Activated CD8-positive, alpha-beta T cell treated with anti-CD3 and anti-CD28 coated beads for 36 hours (primary cell): ENCODE results near the gene RIIAD1. TPM values are rescaled to one million over a fixed set of nuclear protein-coding genes. Genes with fewer than 3 reads are reported as not detected.

Experiments used
- ATAC-seq: fragments of 200-7000 bp; cut with Tn5 transposase; one replicate; pipeline ENCODE4 v1.10.0; 2021; ENCODE audit warnings: mild to moderate bottlenecking, moderate library complexity
- CTCF ChIA-PET: fragments of 350-600 bp; sonication (Branson Sonifier 250); formaldehyde crosslinking; loops from one replicate; lab custom pipeline; 2021; ENCODE audit warnings: antibody characterized with exemption; lab: Charles Lee
- POLR2A ChIA-PET: fragments of 350-600 bp; sonication (Branson Sonifier 250); formaldehyde crosslinking; loops from one replicate; lab custom pipeline; 2021; ENCODE audit warnings: antibody characterized with exemption; lab: Charles Lee
- DNase-seq: peaks from one replicate; pipeline ENCODE4 v3.0.0-alpha.2; 2020
- H3K27ac Mint-ChIP-seq: one replicate; pipeline ENCODE4 v1.8.0; 2021; ENCODE audit warnings: mild to moderate bottlenecking, mixed read lengths
- H3K27me3 Mint-ChIP-seq: one replicate; pipeline ENCODE4 v1.8.0; 2021; ENCODE audit warnings: mixed read lengths
- H3K36me3 Mint-ChIP-seq: one replicate; pipeline ENCODE4 v1.8.0; 2021; ENCODE audit warnings: low read depth, mixed read lengths
- H3K4me1 Mint-ChIP-seq: one replicate; pipeline ENCODE4 v1.8.0; 2021; ENCODE audit warnings: low read depth, mixed read lengths
- H3K4me3 Mint-ChIP-seq: one replicate; pipeline ENCODE4 v1.8.0; 2021; ENCODE audit warnings: mild to moderate bottlenecking, moderate library complexity, mixed read lengths
- H3K9me3 Mint-ChIP-seq: one replicate; pipeline ENCODE4 v1.8.0; 2021; ENCODE audit warnings: mixed read lengths
- intact Hi-C: fragments of 100-400 bp; cut with micrococcal nuclease; formaldehyde crosslinking; loops from one replicate; pipeline ENCODE4 v1.10.0; 2022
- total RNA-seq, 2 experiments: library from RNA; stranded (reverse); gene quantifications; one replicate each; pipeline ENCODE4 v1.2.3, GENCODE V29; 2021
- TF ChIP-seq, protein P1 (sequence below): fragments of 200-600 bp; IDR thresholded peaks from one replicate; pipeline ENCODE4 v1.8.0; 2022; ENCODE audit warnings: antibody characterized with exemption, mild to moderate bottlenecking

The RIIAD1 gene
- total RNA-seq, 2 experiments from 2014 or later, result not detected

DNA sequence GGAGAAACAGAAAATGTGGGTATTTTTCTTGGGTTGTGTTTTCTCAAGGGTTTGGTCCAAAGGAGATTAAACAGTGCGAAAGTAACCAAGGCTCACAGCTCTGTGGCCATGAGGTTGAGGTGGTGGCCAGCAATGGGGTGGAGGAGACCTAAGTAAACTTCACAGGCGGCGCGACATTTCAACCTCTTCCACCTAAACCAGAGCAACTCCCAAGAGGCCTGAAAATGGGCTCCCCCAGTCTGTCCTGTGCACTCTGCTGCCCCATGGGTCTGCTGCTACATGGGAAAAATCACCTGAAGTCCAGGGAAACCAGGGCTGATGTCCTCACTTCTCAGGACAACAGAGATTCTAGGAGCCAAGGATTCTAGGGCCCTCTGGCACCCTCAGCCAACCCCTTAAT, 17.1 kb upstream of the RIIAD1 start:
- DNase-seq (no peak), ATAC-seq (no peak)
- TF ChIP-seq, protein P1, sequence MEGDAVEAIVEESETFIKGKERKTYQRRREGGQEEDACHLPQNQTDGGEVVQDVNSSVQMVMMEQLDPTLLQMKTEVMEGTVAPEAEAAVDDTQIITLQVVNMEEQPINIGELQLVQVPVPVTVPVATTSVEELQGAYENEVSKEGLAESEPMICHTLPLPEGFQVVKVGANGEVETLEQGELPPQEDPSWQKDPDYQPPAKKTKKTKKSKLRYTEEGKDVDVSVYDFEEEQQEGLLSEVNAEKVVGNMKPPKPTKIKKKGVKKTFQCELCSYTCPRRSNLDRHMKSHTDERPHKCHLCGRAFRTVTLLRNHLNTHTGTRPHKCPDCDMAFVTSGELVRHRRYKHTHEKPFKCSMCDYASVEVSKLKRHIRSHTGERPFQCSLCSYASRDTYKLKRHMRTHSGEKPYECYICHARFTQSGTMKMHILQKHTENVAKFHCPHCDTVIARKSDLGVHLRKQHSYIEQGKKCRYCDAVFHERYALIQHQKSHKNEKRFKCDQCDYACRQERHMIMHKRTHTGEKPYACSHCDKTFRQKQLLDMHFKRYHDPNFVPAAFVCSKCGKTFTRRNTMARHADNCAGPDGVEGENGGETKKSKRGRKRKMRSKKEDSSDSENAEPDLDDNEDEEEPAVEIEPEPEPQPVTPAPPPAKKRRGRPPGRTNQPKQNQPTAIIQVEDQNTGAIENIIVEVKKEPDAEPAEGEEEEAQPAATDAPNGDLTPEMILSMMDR, result no peak
- H3K9me3 Mint-ChIP-seq, result no peaks in the 10 kb centered on the region
- H3K36me3 Mint-ChIP-seq, result no peaks in the 10 kb centered on the region
- ChIA-PET CTCF (no interaction called here), POLR2A (no interaction called here)
- no peak overlapping the region for H3K27ac Mint-ChIP-seq
- H3K27me3 Mint-ChIP-seq, result no peaks in the 10 kb centered on the region
- no peaks in the 10 kb centered on the region for H3K4me1 Mint-ChIP-seq
- no peak overlapping the region for H3K4me3 Mint-ChIP-seq
- intact Hi-C loops, result no loop called here

DNA sequence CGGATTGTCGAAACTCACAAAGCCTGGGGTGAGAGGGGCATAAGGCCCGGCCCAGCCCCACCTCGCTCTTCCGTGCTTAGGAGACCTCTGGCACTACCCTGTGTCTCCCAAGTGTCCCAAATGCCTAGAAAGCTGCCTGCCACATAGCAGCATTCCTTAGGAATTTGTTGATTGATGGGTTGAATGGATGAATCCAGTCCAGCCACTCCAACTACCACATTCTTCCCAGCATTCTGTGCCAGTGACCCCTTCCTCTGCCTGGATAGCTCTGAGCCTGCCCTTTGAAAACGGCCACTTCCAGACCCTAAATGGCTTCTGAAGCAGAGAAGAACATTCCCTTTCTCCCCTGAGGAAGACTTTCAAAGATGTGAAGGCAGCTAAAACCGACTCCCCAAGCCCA, 16.2 kb upstream of the RIIAD1 start:
- ATAC-seq (no peak), DNase-seq (no peak)
- Mint-ChIP-seq H3K4me3 (no peak overlapping the region), H3K27ac (no peak overlapping the region), H3K4me1 (no peaks in the 10 kb centered on the region), H3K36me3 (no peaks in the 10 kb centered on the region), H3K9me3 (no peaks in the 10 kb centered on the region), H3K27me3 (no peaks in the 10 kb centered on the region)
- ChIA-PET CTCF (interaction anchor here (1.1 kb wide), 1 partner anchor 111 kb away, joined by 4 read pairs; no protein-coding TSS in a partner anchor), POLR2A (no interaction called here)
- TF ChIP-seq, protein P1, result no peak
- intact Hi-C loops, result no loop called here

DNA sequence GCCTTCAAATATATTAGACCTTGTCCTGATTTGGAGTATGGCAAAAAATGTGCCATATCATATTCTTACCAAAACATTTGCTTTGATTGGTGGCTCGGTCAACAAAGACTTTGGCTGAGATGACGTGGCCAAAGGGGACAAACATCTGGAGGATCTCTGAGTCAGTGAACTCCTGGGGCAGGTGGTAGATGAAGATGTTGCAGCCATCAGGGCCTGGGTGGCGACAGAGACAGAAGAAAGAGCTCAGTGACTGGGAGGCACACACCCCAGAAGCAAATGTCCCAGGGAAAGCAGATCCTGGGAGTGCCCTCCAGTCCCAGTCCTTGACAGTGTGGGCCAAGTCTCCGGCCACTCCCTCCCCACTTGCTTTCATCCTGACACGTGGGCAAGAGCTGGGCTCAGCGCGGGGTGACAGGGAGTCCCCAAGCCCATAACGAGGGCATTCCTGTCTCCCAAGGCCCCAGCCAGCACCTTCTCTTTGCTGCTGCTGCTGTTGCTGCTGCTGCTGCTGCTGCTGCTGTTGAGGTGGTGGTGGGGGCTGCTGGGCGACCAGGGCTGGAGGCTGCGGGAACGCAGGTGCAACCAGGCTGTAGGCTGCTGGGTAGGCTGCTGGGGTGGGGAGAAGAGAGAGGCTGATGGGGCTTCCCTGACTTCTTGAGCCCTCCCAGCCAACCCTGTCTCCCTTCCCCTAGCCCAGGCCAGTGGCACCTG, 15.4 kb upstream of the RIIAD1 start:
- TF ChIP-seq, protein P1, result no peak
- H3K27ac Mint-ChIP-seq, result no peak overlapping the region
- H3K27me3 Mint-ChIP-seq, result no peaks in the 10 kb centered on the region
- DNase-seq, result no peak
- POLR2A ChIA-PET, result no interaction called here
- H3K4me1 Mint-ChIP-seq, result no peaks in the 10 kb centered on the region
- intact Hi-C loops, result no loop called here
- no peaks in the 10 kb centered on the region for H3K9me3 Mint-ChIP-seq
- no peak overlapping the region for H3K4me3 Mint-ChIP-seq
- ATAC-seq, result no peak
- CTCF ChIA-PET, result interaction anchor here (0.8 to 1.1 kb wide), 2 partner anchors 112 to 134 kb away, joined by 3 to 4 read pairs; no protein-coding TSS in a partner anchor
- no peaks in the 10 kb centered on the region for H3K36me3 Mint-ChIP-seq

DNA sequence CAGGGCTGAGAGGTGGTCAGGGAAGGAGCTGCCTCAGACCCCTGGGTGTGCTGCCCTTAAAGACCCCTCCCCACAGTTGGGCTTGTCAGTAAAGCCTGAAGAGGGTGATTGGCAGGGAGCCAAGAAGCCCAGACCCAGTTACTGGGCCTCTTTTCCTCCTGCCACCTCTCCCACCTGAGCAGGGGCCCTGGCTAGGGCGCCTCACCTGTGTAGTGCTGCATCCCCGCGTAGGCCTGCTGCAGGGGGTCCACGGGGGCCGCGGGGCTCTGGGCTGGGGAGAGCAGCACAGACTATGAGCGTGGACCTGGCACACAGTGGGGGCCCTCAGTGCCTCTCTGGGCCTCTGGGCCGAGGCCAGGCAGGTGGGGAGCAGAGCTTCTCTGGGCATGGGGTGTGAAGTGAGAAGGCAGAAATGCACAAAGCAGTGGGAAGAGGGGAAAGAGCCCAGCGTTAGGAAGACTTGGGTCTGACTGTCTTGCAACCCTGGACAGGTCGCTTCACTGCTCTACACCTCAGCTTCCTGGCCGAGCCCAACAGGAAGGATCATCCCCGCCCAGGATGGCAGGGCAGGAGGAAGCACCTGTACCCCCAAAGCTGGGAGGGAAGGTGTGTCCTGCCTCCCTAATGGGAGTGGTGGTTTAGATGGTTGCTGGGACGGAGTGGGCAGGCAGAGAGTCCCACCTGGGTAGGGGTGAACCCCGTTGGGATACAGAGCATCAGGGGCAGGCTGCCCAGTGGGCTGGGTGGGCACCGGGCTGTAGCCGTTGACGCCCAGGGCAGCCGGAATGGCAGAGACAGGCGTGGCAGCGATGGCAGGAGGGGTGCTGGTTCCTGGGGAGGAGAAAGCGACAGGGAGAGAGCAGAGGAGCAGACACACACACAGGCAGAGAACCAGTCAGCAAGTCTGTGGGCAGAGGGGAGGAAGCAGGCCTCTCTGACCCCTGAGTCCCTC, 14.6 kb upstream of the RIIAD1 start:
- H3K27me3 Mint-ChIP-seq, result no peaks in the 10 kb centered on the region
- CTCF ChIA-PET, result interaction anchor here (0.8 kb wide), 1 partner anchor 135 kb away, joined by 3 read pairs; no protein-coding TSS in a partner anchor

More for the DNA sequence above, 14.6 kb upstream of the RIIAD1 start:
- ATAC-seq (no peak), DNase-seq (no peak)
- POLR2A ChIA-PET, result no interaction called here
- Mint-ChIP-seq H3K36me3 (no peaks in the 10 kb centered on the region), H3K4me3 (no peak overlapping the region), H3K4me1 (no peaks in the 10 kb centered on the region), H3K9me3 (no peaks in the 10 kb centered on the region), H3K27ac (no peak overlapping the region)
- TF ChIP-seq, protein P1, result no peak
- intact Hi-C loops, result no loop called here
